ENCODE results near the gene SMKR1.
"Not testable (repeated sequence)": the region's sequence is repeated elsewhere in the genome, so short reads cannot be mapped to it uniquely, and the experiment has no call there.

Gene SMKR1

DNA sequence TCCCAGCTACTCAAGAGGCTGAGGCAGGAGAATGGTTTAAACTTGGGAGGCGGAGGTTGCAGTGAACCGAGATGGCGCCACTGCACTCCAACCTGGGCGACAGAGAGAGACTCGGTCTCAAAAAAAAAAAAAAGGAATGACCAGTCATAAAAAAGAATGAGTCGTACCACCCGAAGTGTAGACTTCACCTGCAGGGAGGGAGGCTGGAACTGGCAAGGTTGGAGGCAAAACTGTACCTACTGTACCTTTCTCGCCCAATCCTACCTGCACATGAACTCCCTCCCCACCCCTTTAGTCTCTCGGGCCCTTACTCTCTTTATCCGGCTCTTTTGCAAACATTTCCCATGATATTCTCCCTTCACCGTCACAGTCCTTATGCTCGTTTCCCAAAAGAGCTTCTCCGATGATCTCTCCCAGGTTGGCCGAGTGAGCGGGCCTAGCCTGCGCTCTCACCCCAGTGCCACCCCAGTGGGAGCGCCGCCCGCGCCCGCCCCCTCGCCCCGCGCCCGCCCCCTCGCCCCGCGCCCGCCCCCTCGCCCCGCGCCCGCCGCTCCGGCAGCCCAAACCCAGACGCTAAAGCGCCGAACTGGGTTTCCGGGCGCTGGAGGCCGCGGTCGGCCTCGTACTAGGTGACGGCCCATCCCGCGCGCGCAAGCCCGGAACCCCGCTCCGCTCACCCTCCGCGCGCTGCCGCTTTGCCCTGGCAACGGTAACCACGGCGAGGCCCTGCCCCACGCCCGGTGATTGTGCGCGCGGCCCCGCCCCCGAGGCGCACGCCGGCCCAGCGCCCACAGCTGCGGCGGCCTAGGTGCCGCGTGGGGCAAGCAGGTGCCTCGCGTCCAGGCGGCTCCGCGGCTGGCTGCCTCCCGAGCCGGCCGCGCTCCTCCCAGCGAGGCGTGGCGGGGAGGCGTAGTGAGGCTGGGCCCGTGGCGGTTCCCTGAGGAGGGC is at the start of gene SMKR1:
SMKR1 (plus strand) TSS at position 772 of the 948 bp plus-strand sequence. CDS start 294 bp downstream, outside the sequence.
- DNase-seq, result peak; percentile 97

DNA sequence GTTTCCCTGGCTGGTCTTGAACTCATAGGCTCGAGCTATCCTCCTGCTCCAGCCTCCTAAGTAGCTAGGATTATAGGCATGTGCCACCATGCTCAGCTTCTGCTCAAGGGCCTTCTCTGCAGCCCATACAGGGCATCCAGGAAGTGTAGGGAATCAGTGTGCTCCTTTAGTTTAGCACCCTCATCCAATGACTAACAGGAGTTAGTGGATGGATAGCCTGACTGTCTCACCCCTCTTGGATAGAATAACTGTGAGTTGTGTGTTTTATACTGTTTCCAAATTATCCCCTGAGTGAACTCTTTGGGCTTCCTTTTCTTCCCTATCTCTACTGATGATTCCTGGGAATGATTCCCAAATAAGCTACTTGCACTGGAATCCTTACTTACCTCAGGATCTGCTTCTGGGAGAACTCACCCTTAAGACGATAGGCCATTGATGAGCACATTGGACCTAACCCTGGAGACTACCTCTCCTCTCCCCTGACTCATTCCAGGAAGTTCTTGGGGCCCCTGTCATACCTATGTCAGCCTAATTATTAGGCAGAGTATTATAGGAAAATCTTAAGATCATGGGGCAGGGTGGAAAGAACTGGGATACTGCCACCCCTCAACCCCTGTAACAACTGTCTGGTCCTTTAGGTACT is 49.6 kb upstream of the SMKR1 start:
- no peak for DNase-seq

- DNase-seq, result no peak
These were observed 48.7 kb upstream of the SMKR1 start for GRCh38 chr7:129453510-129454248.

DNA sequence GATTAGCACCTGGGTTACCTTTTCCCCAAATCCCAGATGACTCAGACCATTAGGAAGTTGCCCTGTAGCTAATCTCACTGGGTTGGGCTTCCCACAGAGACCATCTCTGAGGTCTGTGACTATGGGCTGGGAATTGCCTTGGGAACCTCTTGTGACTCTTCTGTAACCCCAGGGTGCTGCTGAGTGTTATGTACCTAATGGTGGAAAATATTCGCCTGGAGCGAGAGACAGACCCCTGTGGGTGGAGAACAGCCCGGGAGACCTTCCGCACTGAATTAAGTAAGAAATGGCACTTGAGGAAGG is 48.1 kb upstream of the SMKR1 start:
- no peak for DNase-seq

GRCh38 chr7:129456421-129456820 is 45.9 kb upstream of the SMKR1 start:
- DNase-seq, result no peak

- DNase-seq, result no peak
These were observed 45.2 kb upstream of the SMKR1 start for GRCh38 chr7:129457101-129457500.

DNA sequence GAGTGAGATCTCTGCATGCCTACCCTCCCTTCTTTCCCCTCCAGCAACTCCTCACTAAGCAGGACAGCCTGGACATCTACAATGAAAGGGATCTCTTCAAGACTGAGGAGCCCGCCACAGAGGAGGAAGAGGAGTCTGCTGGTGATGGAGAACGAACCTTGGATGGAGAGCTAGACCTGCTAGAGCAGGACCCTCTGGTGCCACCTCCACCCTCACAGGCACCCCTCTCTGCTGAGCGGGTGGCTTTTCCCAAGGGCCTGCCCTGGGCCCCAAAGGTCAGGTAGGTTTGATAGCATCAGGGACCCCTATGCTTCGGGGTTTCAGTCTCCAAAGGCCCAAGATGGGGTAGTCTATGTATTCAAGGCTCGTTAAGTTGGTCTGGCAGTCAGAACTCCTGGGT is 44.2 kb upstream of the SMKR1 start:
- DNase-seq, result no peak

- no peak for DNase-seq
These were observed 40.5 kb upstream of the SMKR1 start for GRCh38 chr7:129461809-129462208.

GRCh38 chr7:129462420-129462819 is 39.9 kb upstream of the SMKR1 start:
- DNase-seq, result no peak

GRCh38 chr7:129464194-129464593 is 38.1 kb upstream of the SMKR1 start:
- DNase-seq, result no peak

GRCh38 chr7:129465080-129465479 is 37.3 kb upstream of the SMKR1 start:
- DNase-seq, result no peak

- DNase-seq, result no peak
These were observed 35.5 kb upstream of the SMKR1 start for GRCh38 chr7:129466796-129467195.

DNA sequence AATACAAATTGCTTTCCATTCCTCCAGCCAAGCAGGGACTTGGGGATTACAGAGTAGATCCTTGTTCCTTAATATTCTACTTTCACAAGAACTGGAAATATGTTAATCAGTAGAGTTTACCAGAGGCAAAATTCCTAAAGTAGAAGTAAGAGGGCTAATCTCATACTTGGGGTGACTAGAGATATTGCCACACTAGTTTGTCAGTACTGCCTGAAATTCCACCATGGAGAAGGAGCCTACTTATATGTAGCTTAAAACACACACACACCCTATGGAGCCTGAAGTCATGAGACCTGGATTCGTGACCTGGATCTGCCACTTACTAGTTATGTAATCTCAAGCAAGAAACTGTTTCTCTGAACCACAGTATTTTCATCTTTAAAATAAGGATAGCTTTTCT is 34.2 kb upstream of the SMKR1 start:
- DNase-seq, result no peak

DNA sequence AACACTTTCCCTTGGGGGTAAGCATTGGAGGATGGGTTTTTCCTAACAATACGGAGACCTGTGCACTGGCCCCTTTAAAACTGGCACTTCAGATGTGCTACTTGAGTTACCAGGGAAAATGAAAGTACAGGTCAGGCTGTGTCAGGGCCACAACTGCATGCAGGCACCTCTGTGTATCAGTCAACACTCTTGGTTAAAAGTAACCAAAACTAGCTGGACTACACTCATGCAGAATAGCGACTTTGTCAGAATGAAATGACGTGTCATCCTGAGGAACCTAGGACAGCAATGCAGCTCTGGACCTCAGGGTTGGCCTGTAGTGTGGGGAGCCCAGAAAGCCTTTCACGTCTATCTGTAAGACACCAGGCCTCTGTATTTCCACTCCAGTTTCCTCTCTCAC is 33.8 kb upstream of the SMKR1 start:
- no peak for DNase-seq

GRCh38 chr7:129469930-129470329 is 32.4 kb upstream of the SMKR1 start:
- DNase-seq, result no peak

GRCh38 chr7:129470411-129470810 is 31.9 kb upstream of the SMKR1 start:
- no peak for DNase-seq

GRCh38 chr7:129471402-129471827 is 30.9 kb upstream of the SMKR1 start:
- no peak for DNase-seq

DNA sequence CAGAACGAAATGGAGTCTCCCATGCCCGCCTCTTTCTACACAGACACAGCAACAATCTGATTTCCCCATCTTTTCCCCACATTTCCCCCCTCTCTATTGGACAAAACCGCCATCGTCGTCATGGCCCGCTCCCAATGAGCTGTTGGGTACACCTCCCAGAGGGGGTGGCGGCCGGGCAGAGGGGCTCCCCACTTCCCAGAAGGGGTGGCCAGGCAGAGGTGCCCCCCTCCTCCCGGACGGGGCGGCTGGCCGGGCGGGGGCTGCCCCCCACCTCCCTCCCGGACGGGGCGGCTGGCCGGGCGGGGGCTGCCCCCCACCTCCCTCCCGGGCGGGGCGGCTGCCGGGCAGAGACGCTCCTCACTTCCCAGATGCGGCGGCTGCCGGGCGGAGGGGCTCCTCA is 26.4 kb upstream of the SMKR1 start:
- not testable (repeated sequence) for DNase-seq

- not testable (repeated sequence) for DNase-seq
These were observed 25.9 kb upstream of the SMKR1 start for GRCh38 chr7:129476398-129476797.

GRCh38 chr7:129479831-129480230 is 22.5 kb upstream of the SMKR1 start:
- DNase-seq, result no peak

- no peak for DNase-seq
These were observed 21.5 kb upstream of the SMKR1 start for GRCh38 chr7:129480674-129481363.

DNA sequence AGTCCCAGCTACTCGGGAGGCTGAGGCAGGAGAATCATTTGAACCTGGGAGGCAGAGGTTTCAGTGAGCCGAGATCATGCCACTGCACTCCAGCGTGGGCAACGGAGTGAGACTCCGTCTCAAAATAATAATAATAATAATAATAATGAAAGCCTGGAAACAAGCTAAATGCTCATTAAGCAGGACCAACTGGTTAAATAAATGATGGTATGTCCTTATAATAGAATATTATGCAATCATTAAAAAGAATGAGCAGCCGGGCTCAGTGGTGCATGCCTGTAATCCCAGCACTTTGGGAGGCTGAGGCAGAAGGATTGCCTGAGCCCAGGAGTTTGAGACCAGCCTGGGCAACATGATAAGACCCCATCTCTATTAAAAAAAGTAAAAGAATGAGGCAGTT is 21.0 kb upstream of the SMKR1 start:
- DNase-seq, result not testable (repeated sequence)

DNA sequence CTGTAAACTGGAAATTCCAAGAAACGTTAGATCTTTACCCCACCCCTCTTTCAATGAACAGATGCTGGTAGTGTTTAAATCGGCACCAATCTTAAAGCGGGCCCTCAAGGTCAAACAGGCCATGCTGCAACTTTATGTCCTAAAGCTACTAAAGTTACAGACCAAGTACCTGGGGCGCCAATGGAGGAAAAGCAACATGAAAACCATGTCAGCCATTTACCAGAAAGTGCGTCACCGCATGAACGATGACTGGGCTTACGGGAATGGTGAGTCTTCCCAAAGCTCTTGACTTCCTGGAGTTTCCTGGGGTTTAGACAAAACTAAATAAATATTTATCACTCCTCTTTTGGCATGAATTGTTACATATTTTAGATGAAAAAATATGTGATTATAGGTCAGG is 19.6 kb upstream of the SMKR1 start:
- no peak for DNase-seq

Measured in activated effector memory CD4-positive, alpha-beta T cell treated with anti-CD3 and anti-CD28 coated beads, Interleukin-2, amount 50 U/mL, for 16 hours (primary cell).